ENCODE measurements around the gene CDCA5.

Gene CDCA5, protein sequence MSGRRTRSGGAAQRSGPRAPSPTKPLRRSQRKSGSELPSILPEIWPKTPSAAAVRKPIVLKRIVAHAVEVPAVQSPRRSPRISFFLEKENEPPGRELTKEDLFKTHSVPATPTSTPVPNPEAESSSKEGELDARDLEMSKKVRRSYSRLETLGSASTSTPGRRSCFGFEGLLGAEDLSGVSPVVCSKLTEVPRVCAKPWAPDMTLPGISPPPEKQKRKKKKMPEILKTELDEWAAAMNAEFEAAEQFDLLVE

GRCh38 chr11:65083834-65084597 is at the start of gene CDCA5, which contains the start of gene ZFPL1:
TSS of gene CDCA5 (minus strand) at chr11:65084040. CDS start at chr11:65083978, 62 bp downstream.
TSS of gene ZFPL1 (plus strand) at chr11:65084222. CDS start at chr11:65084699, 477 bp downstream.
- H3K4me3 ChIP-seq (ENCODE audit: control insufficient read depth, low read depth, low read length), result peak within 1 kb of the TSS; percentile 84
- DNase-seq (ENCODE audit: low read depth), result peak; percentile 75
- TF ChIP-seq, protein P1, sequence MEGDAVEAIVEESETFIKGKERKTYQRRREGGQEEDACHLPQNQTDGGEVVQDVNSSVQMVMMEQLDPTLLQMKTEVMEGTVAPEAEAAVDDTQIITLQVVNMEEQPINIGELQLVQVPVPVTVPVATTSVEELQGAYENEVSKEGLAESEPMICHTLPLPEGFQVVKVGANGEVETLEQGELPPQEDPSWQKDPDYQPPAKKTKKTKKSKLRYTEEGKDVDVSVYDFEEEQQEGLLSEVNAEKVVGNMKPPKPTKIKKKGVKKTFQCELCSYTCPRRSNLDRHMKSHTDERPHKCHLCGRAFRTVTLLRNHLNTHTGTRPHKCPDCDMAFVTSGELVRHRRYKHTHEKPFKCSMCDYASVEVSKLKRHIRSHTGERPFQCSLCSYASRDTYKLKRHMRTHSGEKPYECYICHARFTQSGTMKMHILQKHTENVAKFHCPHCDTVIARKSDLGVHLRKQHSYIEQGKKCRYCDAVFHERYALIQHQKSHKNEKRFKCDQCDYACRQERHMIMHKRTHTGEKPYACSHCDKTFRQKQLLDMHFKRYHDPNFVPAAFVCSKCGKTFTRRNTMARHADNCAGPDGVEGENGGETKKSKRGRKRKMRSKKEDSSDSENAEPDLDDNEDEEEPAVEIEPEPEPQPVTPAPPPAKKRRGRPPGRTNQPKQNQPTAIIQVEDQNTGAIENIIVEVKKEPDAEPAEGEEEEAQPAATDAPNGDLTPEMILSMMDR (IDR thresholded peaks at IDR 0.05; ENCODE audit: control insufficient read depth, insufficient read depth, low read depth, low read length, missing control alignments), result no peak

- TF ChIP-seq, protein P1 (IDR thresholded peaks at IDR 0.05; ENCODE audit: control insufficient read depth, insufficient read depth, low read depth, low read length, missing control alignments), result no peak
- no peak for DNase-seq (ENCODE audit: low read depth)
- peak overlapping the region; percentile 92 for H3K4me3 ChIP-seq (ENCODE audit: control insufficient read depth, low read depth, low read length)
These were observed 49.3 kb upstream of the CDCA5 start for GRCh38 chr11:65132988-65133700.

DNA sequence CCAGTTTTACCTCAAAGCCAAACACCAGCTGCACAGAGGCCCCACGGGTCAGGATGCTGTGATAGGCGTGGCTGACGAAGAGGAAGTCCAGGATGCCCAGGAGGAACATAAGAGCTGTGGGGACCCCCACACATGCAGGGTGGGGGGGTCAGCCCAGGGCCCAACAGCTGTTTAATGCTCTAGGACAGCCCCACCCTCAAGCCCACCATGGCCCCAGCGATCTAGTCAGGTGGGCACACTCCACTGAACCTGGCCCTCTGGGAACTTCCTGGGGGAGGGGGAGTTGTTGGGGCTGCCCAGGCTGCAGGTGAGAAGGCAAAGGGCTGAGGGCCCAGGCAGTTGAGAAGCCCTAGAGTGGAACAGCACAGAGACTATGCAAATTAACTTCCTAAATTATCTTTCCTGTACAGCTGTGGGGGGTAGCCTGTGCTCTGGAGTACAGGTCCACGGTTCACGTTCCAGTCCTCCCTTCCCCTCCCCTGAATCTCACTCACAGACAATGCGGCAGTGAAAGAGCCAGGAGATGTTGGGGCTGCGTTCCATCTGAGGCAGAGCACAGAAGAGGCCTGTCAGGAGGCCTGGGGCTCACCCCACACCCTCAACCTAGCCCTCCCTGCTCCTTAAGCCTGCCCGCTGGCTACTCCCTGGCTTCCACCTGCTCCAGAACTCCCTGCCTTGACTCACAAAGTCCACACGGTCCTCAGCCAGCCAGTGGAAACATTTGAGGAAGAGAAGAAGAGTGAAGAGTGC is 48.6 kb upstream of the CDCA5 start:
- TF ChIP-seq, protein P1 (IDR thresholded peaks at IDR 0.05; ENCODE audit: control insufficient read depth, insufficient read depth, low read depth, low read length, missing control alignments), result no peak
- no peak overlapping the region for H3K4me3 ChIP-seq (ENCODE audit: control insufficient read depth, low read depth, low read length)
- no peak for DNase-seq (ENCODE audit: low read depth)

GRCh38 chr11:65131895-65132237 is 48.0 kb upstream of the CDCA5 start:
- TF ChIP-seq, protein P1 (IDR thresholded peaks at IDR 0.05; ENCODE audit: control insufficient read depth, insufficient read depth, low read depth, low read length, missing control alignments), result no peak
- DNase-seq (ENCODE audit: low read depth), result no peak
- no peak overlapping the region for H3K4me3 ChIP-seq (ENCODE audit: control insufficient read depth, low read depth, low read length)

- TF ChIP-seq, protein P1 (IDR thresholded peaks at IDR 0.05; ENCODE audit: control insufficient read depth, insufficient read depth, low read depth, low read length, missing control alignments), result no peak
- DNase-seq (ENCODE audit: low read depth), result no peak
- no peak overlapping the region for H3K4me3 ChIP-seq (ENCODE audit: control insufficient read depth, low read depth, low read length)
These were observed 47.6 kb upstream of the CDCA5 start for GRCh38 chr11:65131417-65131776.
